Endothelial cell (in vitro differentiated cells): Measurements from ENCODE around the gene COG8. TPM values are rescaled to one million over a fixed set of nuclear protein-coding genes. Genes with fewer than 3 reads are reported as not detected.

Source experiments
- DNase-seq: peaks from one replicate; pipeline ENCODE4 v3.0.0; 2021; ENCODE audit warnings: low spot score
- H3K27ac Mint-ChIP-seq: one replicate; pipeline ENCODE4 v1.8.0; 2021; ENCODE audit warnings: mixed read lengths, inconsistent platforms; ENCODE audit not compliant: unreplicated experiment
- H3K27me3 Mint-ChIP-seq: one replicate; pipeline ENCODE4 v1.8.0; 2021; ENCODE audit warnings: mild to moderate bottlenecking, moderate library complexity, mixed read lengths, inconsistent platforms; ENCODE audit not compliant: unreplicated experiment
- H3K36me3 Mint-ChIP-seq: one replicate; pipeline ENCODE4 v1.8.0; 2021; ENCODE audit warnings: mild to moderate bottlenecking, low read depth, mixed read lengths, inconsistent platforms; ENCODE audit not compliant: unreplicated experiment
- H3K4me1 Mint-ChIP-seq: one replicate; pipeline ENCODE4 v1.8.0; 2021; ENCODE audit warnings: mild to moderate bottlenecking, mixed read lengths, inconsistent platforms; ENCODE audit not compliant: unreplicated experiment
- H3K4me3 Mint-ChIP-seq: one replicate; pipeline ENCODE4 v1.8.0; 2021; ENCODE audit warnings: mild to moderate bottlenecking, mixed read lengths, inconsistent platforms; ENCODE audit not compliant: unreplicated experiment
- H3K9me3 Mint-ChIP-seq: one replicate; pipeline ENCODE4 v1.8.0; 2021; ENCODE audit warnings: mixed read lengths, inconsistent platforms; ENCODE audit not compliant: unreplicated experiment
- CTCF ChIP-seq: fragments of 200-600 bp; sonication (generic); IDR thresholded peaks from one replicate; pipeline ENCODE4 v1.5.0; 2021; ENCODE audit warnings: antibody characterized with exemption; ENCODE audit not compliant: unreplicated experiment
- total RNA-seq: library from RNA; stranded (reverse); fragmentation: NEBNext Ultra II Directional; extraction: Animal tissue kit (Norgen Biotek cat#: 25700); gene quantifications from one replicate; pipeline ENCODE4 v1.2.1, GENCODE V29; 2021; ENCODE audit not compliant: unreplicated experiment

The COG8 gene
- total RNA-seq, 1 donor from 2014 or later: 33.1 TPM

GRCh38 chr16:69328854-69329316, 10.5 kb downstream of the COG8 start:
- Mint-ChIP-seq H3K36me3 (peaks cover 32% of the 10 kb centered on the region), H3K27me3 (peaks cover 13% of the 10 kb centered on the region), H3K4me3 (peak overlapping the region; percentile 88), H3K27ac (no peak overlapping the region), H3K4me1 (peaks cover 14% of the 10 kb centered on the region), H3K9me3 (no peaks in the 10 kb centered on the region)
- TF ChIP-seq CTCF: no peak
- DNase-seq: no peak

GRCh38 chr16:69327585-69328310, 11.6 kb downstream of the COG8 start:
- H3K27me3 Mint-ChIP-seq: peaks cover 13% of the 10 kb centered on the region
- H3K4me3 Mint-ChIP-seq: no peak overlapping the region
- H3K9me3 Mint-ChIP-seq: no peaks in the 10 kb centered on the region
- TF ChIP-seq CTCF: no peak
- no peak for DNase-seq
- peaks cover 29% of the 10 kb centered on the region for H3K36me3 Mint-ChIP-seq
- peak overlapping the region; percentile 18 for H3K27ac Mint-ChIP-seq
- peaks cover 14% of the 10 kb centered on the region for H3K4me1 Mint-ChIP-seq

GRCh38 chr16:69326172-69326873, 13.0 kb downstream of the COG8 start:
- peaks cover 37% of the 10 kb centered on the region for H3K36me3 Mint-ChIP-seq
- no peak for TF ChIP-seq CTCF
- H3K9me3 Mint-ChIP-seq: no peaks in the 10 kb centered on the region
- peaks cover 14% of the 10 kb centered on the region for H3K4me1 Mint-ChIP-seq
- no peak for DNase-seq
- peaks cover 11% of the 10 kb centered on the region for H3K27me3 Mint-ChIP-seq
- H3K27ac Mint-ChIP-seq: peak overlapping the region; percentile 31
- no peak overlapping the region for H3K4me3 Mint-ChIP-seq

GRCh38 chr16:69325784-69326171, 13.6 kb downstream of the COG8 start:
- H3K4me1 Mint-ChIP-seq: peaks cover 14% of the 10 kb centered on the region
- no peak for DNase-seq
- peaks cover 42% of the 10 kb centered on the region for H3K36me3 Mint-ChIP-seq
- H3K27me3 Mint-ChIP-seq: peaks cover 12% of the 10 kb centered on the region
- TF ChIP-seq CTCF: no peak
- H3K9me3 Mint-ChIP-seq: no peaks in the 10 kb centered on the region
- H3K4me3 Mint-ChIP-seq: no peak overlapping the region
- no peak overlapping the region for H3K27ac Mint-ChIP-seq
